Hepatocyte (in vitro differentiated cells): ENCODE results near the gene SFMBT2.

Source experiments
- CTCF ChIP-seq: fragments of 200-600 bp; sonication (generic); IDR thresholded peaks from 2 replicates; pipeline ENCODE4 v1.5.1; 2016; ENCODE audit warnings: antibody characterized with exemption, mild to moderate bottlenecking; ENCODE audit not compliant: poor library complexity
- EZH2 ChIP-seq: fragments of 200-600 bp; sonication (generic); IDR thresholded peaks from 2 replicates; pipeline ENCODE4 v1.6.1; 2016; ENCODE audit warnings: antibody characterized with exemption, mild to moderate bottlenecking, borderline replicate concordance
- EZH2phosphoT487 ChIP-seq: fragments of 200-600 bp; sonication (generic); IDR thresholded peaks from one replicate; pipeline ENCODE4 v1.6.1; 2018; ENCODE audit warnings: antibody characterized with exemption, mild to moderate bottlenecking, low read depth, moderate library complexity; ENCODE audit not compliant: unreplicated experiment, severe bottlenecking

- TF ChIP-seq CTCF (no peak), EZH2phosphoT487 (no peak), EZH2 (no peak)
Measured at GRCh38 chr10:7171825-7172224, 239.0 kb downstream of the SFMBT2 start.
